Measurements from ENCODE around the gene E2F3.

DNA sequence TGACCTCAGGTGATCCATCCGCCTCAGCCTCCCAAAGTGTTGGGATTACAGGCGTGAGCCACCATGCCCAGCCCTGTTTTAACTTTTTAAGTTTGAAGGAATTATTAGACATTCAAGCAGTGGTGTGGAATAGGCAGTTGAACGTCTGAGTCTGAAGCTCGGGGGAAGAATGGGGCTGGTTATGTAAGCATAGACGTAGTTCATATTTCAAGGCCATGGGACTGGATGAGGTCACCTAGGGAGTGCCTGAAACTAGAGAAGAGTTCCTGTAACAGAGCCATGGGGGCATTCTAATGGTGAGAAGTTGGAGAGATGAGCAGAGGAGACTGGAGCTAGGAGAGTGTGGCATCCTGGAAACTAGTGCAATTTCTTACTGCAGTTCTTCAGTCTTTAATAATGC lies 139.0 kb downstream of the E2F3 start:
- TF ChIP-seq SUZ12 (IDR thresholded peaks at IDR 0.05; ENCODE audit: extremely low read depth, insufficient read depth, insufficient read length) (no peak), ZNF274 (IDR thresholded peaks at IDR 0.05; ENCODE audit: low read depth, low read length) (no peak), YY1 (IDR thresholded peaks at IDR 0.05; ENCODE audit: insufficient read depth, insufficient read length) (no peak)
